ENCODE measurements around the gene CFAP46. TPM values are rescaled to one million over a fixed set of nuclear protein-coding genes. Genes with fewer than 3 reads are reported as not detected.

The CFAP46 gene
- total and polyA plus RNA-seq, 2 donors = 0.09 to 0.34 TPM

GRCh38 chr10:132867801-132868644, 74.3 kb downstream of the CFAP46 start:
- H3K4me1 ChIP-seq (ENCODE audit: control insufficient read depth in 2 of 2, insufficient read depth in 2 of 2, low read length in 2 of 2) = peaks cover 21 to 23% of the 10 kb centered on the region in 2 donors
- 96% methylated on average over 41 of the region's 41 CpGs for WGBS
- DNase-seq (ENCODE audit: low read depth in 6 of 9, low spot score in 9 of 9) = no peak
- H3K27me3 ChIP-seq (ENCODE audit: control insufficient read depth in 2 of 2, insufficient read depth in 1 of 2, low read length in 1 of 2) = peaks cover 0 to 2% of the 10 kb centered on the region in 2 donors
- no peak overlapping the region for H3K27ac ChIP-seq (ENCODE audit: low read depth in 1 of 2, low read length in 1 of 2)
- no peaks in the 10 kb centered on the region for H3K36me3 ChIP-seq (ENCODE audit: control insufficient read depth in 2 of 2, insufficient read depth in 2 of 2, low read length in 1 of 2)
- H3K9me3 ChIP-seq (ENCODE audit: control insufficient read depth in 2 of 2, insufficient read depth in 1 of 2, low read length in 1 of 2) = peaks cover 0 to 9% of the 10 kb centered on the region in 2 donors
- no peak overlapping the region for H3K4me3 ChIP-seq (ENCODE audit: low read length in 2 of 2)

- H3K27ac ChIP-seq (ENCODE audit: low read depth in 1 of 2, low read length in 1 of 2) = peak overlapping the region in 1 of 2 donors; percentile 4
- DNase-seq (ENCODE audit: low read depth in 6 of 9, low spot score in 9 of 9) = no peak
- peaks cover under 1 to 9% of the 10 kb centered on the region in 2 donors for H3K9me3 ChIP-seq (ENCODE audit: control insufficient read depth in 2 of 2, insufficient read depth in 1 of 2, low read length in 1 of 2)
- 97% methylated on average over 29 of the region's 29 CpGs for WGBS
- no peaks in the 10 kb centered on the region for H3K36me3 ChIP-seq (ENCODE audit: control insufficient read depth in 2 of 2, insufficient read depth in 2 of 2, low read length in 1 of 2)
- H3K4me3 ChIP-seq (ENCODE audit: low read length in 2 of 2) = no peak overlapping the region
- H3K4me1 ChIP-seq (ENCODE audit: control insufficient read depth in 2 of 2, insufficient read depth in 2 of 2, low read length in 2 of 2) = peaks cover 26 to 35% of the 10 kb centered on the region in 2 donors
- H3K27me3 ChIP-seq (ENCODE audit: control insufficient read depth in 2 of 2, insufficient read depth in 1 of 2, low read length in 1 of 2) = peaks cover 0 to 2% of the 10 kb centered on the region in 2 donors
These were observed 75.6 kb downstream of the CFAP46 start for GRCh38 chr10:132866601-132867381.

DNA sequence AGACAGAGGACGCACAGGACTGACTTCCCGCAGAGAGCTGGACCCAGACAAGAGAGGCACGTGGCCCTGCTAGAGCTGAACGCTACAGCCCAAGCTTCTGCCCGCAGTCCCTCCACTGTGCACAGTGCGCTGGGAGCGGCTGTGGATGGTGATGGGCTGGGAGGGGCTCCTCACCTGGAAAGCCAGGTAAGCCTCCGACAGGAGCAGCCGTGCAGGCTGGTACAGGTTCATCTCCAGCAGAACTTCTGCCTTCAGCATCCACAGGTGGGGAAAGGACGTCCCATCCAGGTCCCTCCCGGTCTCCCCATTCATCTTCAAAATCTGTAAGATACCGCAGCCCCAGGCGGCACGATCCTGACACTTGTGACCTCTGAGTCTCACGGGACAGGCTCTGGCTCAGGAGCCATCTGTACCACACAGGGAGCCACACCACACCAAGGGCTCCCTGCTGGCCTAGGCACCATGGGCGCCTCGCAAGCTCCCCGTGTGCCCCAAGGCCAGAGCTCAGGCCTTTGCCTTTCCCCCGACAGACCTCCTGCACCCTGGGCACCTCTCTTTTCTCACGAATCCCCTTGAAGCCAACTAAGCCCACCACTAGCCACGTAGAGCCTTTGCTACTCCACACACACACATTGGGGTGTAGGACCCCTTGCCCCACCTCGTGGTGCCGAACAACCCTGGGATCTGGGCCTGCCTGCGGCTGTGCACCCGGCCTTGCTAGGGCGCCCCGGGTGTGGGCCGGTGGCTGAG, 76.3 kb downstream of the CFAP46 start:
- no peak overlapping the region for H3K27ac ChIP-seq (ENCODE audit: low read depth in 1 of 2, low read length in 1 of 2)
- H3K36me3 ChIP-seq (ENCODE audit: control insufficient read depth in 2 of 2, insufficient read depth in 2 of 2, low read length in 1 of 2) = no peaks in the 10 kb centered on the region
- H3K27me3 ChIP-seq (ENCODE audit: control insufficient read depth in 2 of 2, insufficient read depth in 1 of 2, low read length in 1 of 2) = peaks cover 0 to 2% of the 10 kb centered on the region in 2 donors
- peaks cover 27 to 35% of the 10 kb centered on the region in 2 donors for H3K4me1 ChIP-seq (ENCODE audit: control insufficient read depth in 2 of 2, insufficient read depth in 2 of 2, low read length in 2 of 2)
- no peak overlapping the region for H3K4me3 ChIP-seq (ENCODE audit: low read length in 2 of 2)
- DNase-seq (ENCODE audit: low read depth in 6 of 9, low spot score in 9 of 9) = no peak
- WGBS = 98% methylated on average over 28 of the region's 28 CpGs
- peaks cover 1 to 9% of the 10 kb centered on the region in 2 donors for H3K9me3 ChIP-seq (ENCODE audit: control insufficient read depth in 2 of 2, insufficient read depth in 1 of 2, low read length in 1 of 2)

DNA sequence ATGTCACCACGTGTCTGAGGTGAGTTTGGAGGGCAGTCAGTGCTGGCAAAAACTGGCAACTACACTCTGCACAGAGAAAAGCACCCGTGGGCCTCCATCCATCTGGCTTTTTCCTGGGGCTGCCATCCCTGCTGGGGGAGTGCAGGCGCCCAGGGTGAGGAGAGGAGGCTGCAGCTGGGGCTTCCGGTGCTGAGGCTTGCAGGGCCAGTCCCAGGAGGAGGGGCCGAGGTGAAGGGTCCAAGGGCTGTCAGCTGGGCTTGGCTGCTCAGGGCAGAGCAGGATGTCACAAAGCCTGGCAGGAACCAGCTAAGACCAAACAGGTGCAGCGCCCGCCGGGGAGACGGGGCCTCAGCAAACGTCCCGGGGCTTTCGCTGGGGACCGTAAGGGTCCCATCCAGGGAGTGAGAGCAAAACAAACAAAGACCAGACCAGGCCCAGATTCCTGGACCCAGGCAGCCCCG, 77.2 kb downstream of the CFAP46 start:
- H3K9me3 ChIP-seq (ENCODE audit: control insufficient read depth in 2 of 2, insufficient read depth in 1 of 2, low read length in 1 of 2) = peaks cover 1 to 9% of the 10 kb centered on the region in 2 donors
- peaks cover 0 to 2% of the 10 kb centered on the region in 2 donors for H3K27me3 ChIP-seq (ENCODE audit: control insufficient read depth in 2 of 2, insufficient read depth in 1 of 2, low read length in 1 of 2)
- H3K27ac ChIP-seq (ENCODE audit: low read depth in 1 of 2, low read length in 1 of 2) = no peak overlapping the region
- 10% methylated on average over 14 of the region's 14 CpGs for WGBS
- H3K4me3 ChIP-seq (ENCODE audit: low read length in 2 of 2) = no peak overlapping the region
- peak in 2 of 9 donors; percentile 24 to 48 for DNase-seq (ENCODE audit: low read depth in 6 of 9, low spot score in 9 of 9)
- H3K4me1 ChIP-seq (ENCODE audit: control insufficient read depth in 2 of 2, insufficient read depth in 2 of 2, low read length in 2 of 2) = peaks cover 27 to 40% of the 10 kb centered on the region in 2 donors
- no peaks in the 10 kb centered on the region for H3K36me3 ChIP-seq (ENCODE audit: control insufficient read depth in 2 of 2, insufficient read depth in 2 of 2, low read length in 1 of 2)

GRCh38 chr10:132862485-132863420, 79.6 kb downstream of the CFAP46 start:
- DNase-seq (ENCODE audit: low read depth in 6 of 9, low spot score in 9 of 9) = peak in 5 of 9 donors; percentile 30 to 73 (median 35)
- no peaks in the 10 kb centered on the region for H3K36me3 ChIP-seq (ENCODE audit: control insufficient read depth in 2 of 2, insufficient read depth in 2 of 2, low read length in 1 of 2)
- H3K27ac ChIP-seq (ENCODE audit: low read depth in 1 of 2, low read length in 1 of 2) = no peak overlapping the region
- 29% methylated on average over 34 of the region's 34 CpGs for WGBS
- no peak overlapping the region for H3K4me3 ChIP-seq (ENCODE audit: low read length in 2 of 2)
- H3K27me3 ChIP-seq (ENCODE audit: control insufficient read depth in 2 of 2, insufficient read depth in 1 of 2, low read length in 1 of 2) = no peaks in the 10 kb centered on the region
- H3K9me3 ChIP-seq (ENCODE audit: control insufficient read depth in 2 of 2, insufficient read depth in 1 of 2, low read length in 1 of 2) = peaks cover 1 to 9% of the 10 kb centered on the region in 2 donors
- peaks cover 27 to 40% of the 10 kb centered on the region in 2 donors for H3K4me1 ChIP-seq (ENCODE audit: control insufficient read depth in 2 of 2, insufficient read depth in 2 of 2, low read length in 2 of 2)

DNA sequence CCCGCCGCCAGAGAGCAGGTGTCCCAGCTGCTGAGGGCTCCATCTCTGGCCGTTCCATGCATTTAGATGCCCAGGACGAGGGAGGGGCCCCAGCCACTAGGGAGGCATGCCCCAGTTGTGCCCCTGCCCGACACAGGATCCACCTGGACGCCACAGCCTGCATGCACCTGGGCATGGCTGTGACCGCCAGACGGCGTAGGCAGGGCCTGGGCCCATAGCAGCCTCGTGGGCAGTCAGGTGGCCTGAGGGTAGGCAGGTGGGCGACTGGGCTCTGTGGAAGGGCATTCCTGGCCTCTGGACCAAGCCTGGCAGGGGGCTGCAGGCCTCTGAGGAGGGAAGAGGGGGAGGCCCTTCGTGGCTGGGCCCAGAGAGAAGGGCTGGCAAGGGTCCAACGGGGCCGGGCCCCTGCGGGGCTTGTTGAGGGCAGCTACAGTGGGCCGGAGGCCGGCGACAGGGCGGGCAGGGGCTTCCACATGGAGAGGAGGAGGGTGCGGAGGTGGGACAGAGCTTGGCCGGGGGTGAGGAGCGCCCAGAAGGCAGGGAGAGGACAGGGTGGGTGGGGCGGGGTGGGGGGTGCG, 80.4 kb downstream of the CFAP46 start:
- Histone ChIP-seq H3K36me3 (ENCODE audit: control insufficient read depth in 2 of 2, insufficient read depth in 2 of 2, low read length in 1 of 2) (no peaks in the 10 kb centered on the region), H3K9me3 (ENCODE audit: control insufficient read depth in 2 of 2, insufficient read depth in 1 of 2, low read length in 1 of 2) (peaks cover 1 to 9% of the 10 kb centered on the region in 2 donors), H3K27me3 (ENCODE audit: control insufficient read depth in 2 of 2, insufficient read depth in 1 of 2, low read length in 1 of 2) (no peaks in the 10 kb centered on the region), H3K4me3 (ENCODE audit: low read length in 2 of 2) (no peak overlapping the region), H3K4me1 (ENCODE audit: control insufficient read depth in 2 of 2, insufficient read depth in 2 of 2, low read length in 2 of 2) (peaks cover 33 to 46% of the 10 kb centered on the region in 2 donors), H3K27ac (ENCODE audit: low read depth in 1 of 2, low read length in 1 of 2) (no peak overlapping the region)
- 88% methylated on average over 24 of the region's 24 CpGs for WGBS
- DNase-seq (ENCODE audit: low read depth in 6 of 9, low spot score in 9 of 9) = no peak

- Histone ChIP-seq H3K9me3 (ENCODE audit: control insufficient read depth in 2 of 2, insufficient read depth in 1 of 2, low read length in 1 of 2) (peaks cover 1 to 9% of the 10 kb centered on the region in 2 donors), H3K4me3 (ENCODE audit: low read length in 2 of 2) (no peak overlapping the region), H3K4me1 (ENCODE audit: control insufficient read depth in 2 of 2, insufficient read depth in 2 of 2, low read length in 2 of 2) (peaks cover 38 to 51% of the 10 kb centered on the region in 2 donors), H3K27me3 (ENCODE audit: control insufficient read depth in 2 of 2, insufficient read depth in 1 of 2, low read length in 1 of 2) (no peaks in the 10 kb centered on the region), H3K27ac (ENCODE audit: low read depth in 1 of 2, low read length in 1 of 2) (no peak overlapping the region), H3K36me3 (ENCODE audit: control insufficient read depth in 2 of 2, insufficient read depth in 2 of 2, low read length in 1 of 2) (no peaks in the 10 kb centered on the region)
- DNase-seq (ENCODE audit: low read depth in 6 of 9, low spot score in 9 of 9) = no peak
- WGBS = 95% methylated on average over 22 of the region's 22 CpGs
These were observed 81.2 kb downstream of the CFAP46 start for GRCh38 chr10:132861116-132861691.
